Measurements from ENCODE around the gene PPP2R1B. TPM values are rescaled to one million over a fixed set of nuclear protein-coding genes. Genes with fewer than 3 reads are reported as not detected.

PPP2R1B gene
- total and polyA plus RNA-seq, 2 of the 8 experiments (the other 6 are each of a cell fraction or from before 2014, with no cell fraction given): 25.8 to 87.0 TPM

- Histone ChIP-seq H4K5ac (ENCODE audit: insufficient read length, low read depth, low read length) (no peak overlapping the region), H3K18ac (ENCODE audit: extremely low read depth, low read length) (no peak overlapping the region), H2BK120ac (replicated peaks; ENCODE audit: low read depth, low read length) (no peak overlapping the region), H3K36me3 (ENCODE audit: control insufficient read depth in 2 of 4, insufficient read depth in 4 of 4, low read length in 3 of 4) (peaks cover 0 to 6% (median 0%) of the 10 kb centered on the region in 4 experiments; a peak in 3 of 8 replicates), H2BK5ac (ENCODE audit: low read depth, low read length) (no peak overlapping the region), H3K4me3 (ENCODE audit: extremely low read depth in 1 of 4, insufficient read depth in 2 of 4, low read depth in 3 of 4, low read length in 4 of 4) (no peak overlapping the region), H2AFZ (ENCODE audit: low read length) (no peak overlapping the region), H2BK20ac (ENCODE audit: low read length) (no peak overlapping the region), H3K14ac (ENCODE audit: insufficient read length) (no peak overlapping the region), H3K4ac (replicated peaks; ENCODE audit: insufficient read length, low read depth, low read length) (no peak overlapping the region), H3K23me2 (ENCODE audit: low read depth, low read length) (no peaks in the 10 kb centered on the region), H3K23ac (ENCODE audit: insufficient read length) (no peak overlapping the region), H2BK12ac (ENCODE audit: low read depth, low read length) (no peak overlapping the region), H4K20me1 (replicated peaks in 1 of 2; ENCODE audit: control insufficient read depth in 1 of 2, insufficient read depth in 2 of 2, low read length in 2 of 2) (peaks cover 2 to 5% of the 10 kb centered on the region in 2 experiments), H3K27ac (ENCODE audit: low read depth, low read length) (no peak overlapping the region), H4K8ac (ENCODE audit: extremely low read depth, insufficient read depth, low read length) (no peak overlapping the region), H3K9me3 (ENCODE audit: insufficient read depth in 2 of 2, low read depth in 1 of 2, low read length in 1 of 2) (no peaks in the 10 kb centered on the region), H3K79me2 (ENCODE audit: control insufficient read depth in 1 of 2, insufficient read depth in 2 of 2, low read length in 2 of 2) (no peaks in the 10 kb centered on the region), H3K9ac (replicated peaks in 1 of 4; ENCODE audit: extremely low read depth in 1 of 4, low read depth in 3 of 4, low read length in 3 of 4) (no peak overlapping the region), H2AK5ac (ENCODE audit: low read depth, low read length) (no peak overlapping the region), H3K27me3 (replicated peaks in 1 of 4; ENCODE audit: control insufficient read depth in 3 of 4, extremely low read depth in 1 of 4, insufficient read depth in 3 of 4, low read length in 3 of 4) (no peaks in the 10 kb centered on the region), H2BK15ac (ENCODE audit: low read length) (no peak overlapping the region), H3K4me1 (replicated peaks in 1 of 4; ENCODE audit: control insufficient read depth in 3 of 4, insufficient read depth in 4 of 4, low read length in 3 of 4) (peaks cover 0 to 14% (median 6%) of the 10 kb centered on the region in 4 experiments; a peak in 3 of 7 replicates), H3K79me1 (ENCODE audit: low read depth, low read length) (no peaks in the 10 kb centered on the region), H3K4me2 (ENCODE audit: insufficient read depth in 1 of 2, low read depth in 2 of 2, low read length in 2 of 2) (no peak overlapping the region), H4K91ac (replicated peaks; ENCODE audit: insufficient read length, low read length) (no peak overlapping the region), H3K56ac (replicated peaks; ENCODE audit: insufficient read length, low read depth, low read length) (no peak overlapping the region)
- CTCF ChIA-PET (ENCODE audit: partially characterized antibody): interaction anchor here (0.9 to 3.0 kb wide), 5 partner anchors 10 to 161 kb away, joined by 3 to 11 read pairs (median 5); no protein-coding TSS in a partner anchor
- DNase-seq (ENCODE audit: low read depth in 1 of 2, low spot score in 2 of 2) (no peak), FAIRE-seq (no peak)
- WGBS, 2 experiments (ENCODE audit: extremely low coverage in 1 of 2, insufficient coverage in 1 of 2, insufficient read length in 1 of 2, insufficient replicate concordance in 2 of 2, low coverage in 1 of 2, low lambda C conversion rate in 2 of 2, missing lambda C conversion rate in 1 of 2): 89% methylated on average over 7 of the region's 7 CpGs; no CpG with 5 or more reads in 1 of the 2 experiments
- POLR2A ChIA-PET (ENCODE audit: partially characterized antibody): interaction anchor here (1.6 to 1.7 kb wide), 2 partner anchors 12 to 39 kb away, joined by 4 read pairs; partner anchors contain the start of gene PPP2R1B
- TF ChIP-seq CTCF (IDR thresholded peaks at IDR 0.05; ENCODE audit: control extremely low read depth in 1 of 3, insufficient read depth in 1 of 3, low read depth in 1 of 3, low read length in 3 of 3) (no peak), FOSL1 (IDR thresholded peaks at IDR 0.05; ENCODE audit: insufficient read depth, low read depth, low read length) (no peak), CBX8 (IDR thresholded peaks at IDR 0.05; ENCODE audit: borderline replicate concordance, low read depth, low read length) (no peak), EP300 (IDR thresholded peaks at IDR 0.05; ENCODE audit: borderline replicate concordance in 1 of 2, low read depth in 2 of 2, low read length in 2 of 2) (no peak), ATF3 (IDR thresholded peaks at IDR 0.05; ENCODE audit: insufficient read depth, low read depth, low read length) (no peak), E2F6 (IDR thresholded peaks at IDR 0.05) (no peak), SIX5 (IDR thresholded peaks at IDR 0.05; ENCODE audit: low read depth, low read length) (no peak), SUZ12 (IDR thresholded peaks at IDR 0.05; ENCODE audit: low read length) (no peak), ZNF274 (IDR thresholded peaks at IDR 0.05; ENCODE audit: borderline replicate concordance, extremely low read depth, low read length) (no peak)
These were observed 38.8 kb downstream of the PPP2R1B start for GRCh38 chr11:111727431-111727830.

All from H1 (cell line).